IPS-NIHi7 (cell line): Measurements from ENCODE around the gene NCOA1.

ENCODE experiments used
- DNase-seq: peaks from one replicate; pipeline ENCODE4 v3.0.0; 2012; ENCODE audit warnings: mixed read lengths; ENCODE audit errors: extremely low spot score

The NCOA1 gene

GRCh38 chr2:24697792-24698191, 206.7 kb downstream of the NCOA1 start:
- no peak for DNase-seq

- no peak for DNase-seq
Measured at GRCh38 chr2:24702800-24703199, 211.7 kb downstream of the NCOA1 start.

- DNase-seq = no peak
Measured at GRCh38 chr2:24704692-24705091, 213.6 kb downstream of the NCOA1 start.

- DNase-seq = no peak
Measured at GRCh38 chr2:24707143-24707542, 216.1 kb downstream of the NCOA1 start.

GRCh38 chr2:24708537-24709152, 217.6 kb downstream of the NCOA1 start:
- DNase-seq = no peak

GRCh38 chr2:24710806-24711205, 219.8 kb downstream of the NCOA1 start:
- DNase-seq = no peak

- no peak for DNase-seq
Measured at GRCh38 chr2:24711865-24712264, 220.8 kb downstream of the NCOA1 start.

GRCh38 chr2:24712296-24712695, 221.2 kb downstream of the NCOA1 start:
- DNase-seq = no peak

- no peak for DNase-seq
Measured at GRCh38 chr2:24717263-24717951, 226.4 kb downstream of the NCOA1 start.

- DNase-seq = no peak
Measured at GRCh38 chr2:24720310-24720709, 229.3 kb downstream of the NCOA1 start.

- no peak for DNase-seq
Measured at GRCh38 chr2:24721470-24721869, 230.4 kb downstream of the NCOA1 start.

GRCh38 chr2:24722141-24722790, 231.2 kb downstream of the NCOA1 start:
- no peak for DNase-seq

GRCh38 chr2:24723191-24723590, 232.1 kb downstream of the NCOA1 start:
- DNase-seq = no peak

GRCh38 chr2:24723665-24724064, 232.6 kb downstream of the NCOA1 start:
- no peak for DNase-seq

GRCh38 chr2:24724111-24724775, 233.2 kb downstream of the NCOA1 start:
- no peak for DNase-seq

GRCh38 chr2:24725956-24726355, 234.9 kb downstream of the NCOA1 start:
- DNase-seq = no peak

GRCh38 chr2:24730481-24730880, 239.4 kb downstream of the NCOA1 start:
- no peak for DNase-seq

- DNase-seq = no peak
Measured at GRCh38 chr2:24731040-24731439, 240.0 kb downstream of the NCOA1 start.

GRCh38 chr2:24731923-24732322, 240.9 kb downstream of the NCOA1 start:
- no peak for DNase-seq

- DNase-seq = no peak
Measured at GRCh38 chr2:24734741-24735140, 243.7 kb downstream of the NCOA1 start.

- DNase-seq = no peak
Measured at GRCh38 chr2:24739354-24740025, 248.4 kb downstream of the NCOA1 start.

GRCh38 chr2:24740142-24740541, 249.1 kb downstream of the NCOA1 start:
- no peak for DNase-seq
